GM12872 (cell line): Measurements from ENCODE around the gene UQCC2.

ENCODE experiments used
- CTCF ChIP-seq: IDR thresholded peaks from 3 replicates; pipeline ENCODE4 v1.5.1; 2011; ENCODE audit warnings: low read depth, mild to moderate bottlenecking, low read length, moderate library complexity; ENCODE audit not compliant: insufficient read depth

Gene UQCC2

DNA sequence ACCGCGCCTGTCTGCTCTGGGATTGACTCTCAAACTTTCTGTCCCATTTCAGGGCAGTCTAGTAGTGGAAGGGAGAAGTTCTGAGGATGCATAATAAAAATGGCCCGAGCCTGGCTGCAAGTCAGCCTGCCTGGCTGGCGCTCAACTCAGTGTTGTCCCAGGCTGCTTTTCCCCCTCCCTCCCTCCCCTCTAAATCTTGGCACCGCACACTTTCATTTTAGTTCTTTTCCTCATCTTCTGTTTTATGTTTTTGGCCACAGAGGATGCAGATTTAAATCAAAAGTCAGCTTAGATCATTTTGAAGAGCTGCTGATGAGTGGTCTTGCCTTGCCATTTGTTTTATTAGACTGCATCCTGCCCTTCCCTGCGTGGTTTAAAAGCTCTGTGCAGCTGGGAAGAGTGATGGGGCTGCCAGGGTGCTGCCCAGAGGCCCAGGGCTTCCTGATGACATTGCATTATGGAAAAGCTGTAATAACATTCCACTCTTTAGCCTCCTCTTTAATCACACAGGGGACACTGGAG is 6.5 kb upstream of the UQCC2 start:
- TF ChIP-seq CTCF = no peak

- no peak for TF ChIP-seq CTCF
Observed at GRCh38 chr6:33716890-33717632, 5.6 kb upstream of the UQCC2 start.

DNA sequence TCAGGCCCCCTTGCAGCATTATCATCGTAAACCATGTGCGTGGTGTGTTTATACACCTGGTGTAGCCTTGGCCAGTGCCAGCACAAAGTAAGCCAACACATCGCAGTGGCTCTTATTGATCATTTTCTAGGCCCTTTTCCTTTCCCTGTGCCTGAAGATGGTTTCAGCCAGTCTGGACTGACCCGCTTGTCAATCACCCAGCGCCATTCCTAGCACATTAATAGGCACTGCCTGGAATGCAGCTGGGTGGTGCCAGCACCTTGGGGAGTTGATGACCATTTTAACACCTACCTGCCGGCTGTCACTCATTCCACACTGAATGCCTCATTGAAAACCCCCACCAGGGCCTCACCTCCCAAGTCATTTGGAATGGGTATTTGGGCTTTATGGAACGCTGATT is 4.9 kb upstream of the UQCC2 start:
- no peak for TF ChIP-seq CTCF

DNA sequence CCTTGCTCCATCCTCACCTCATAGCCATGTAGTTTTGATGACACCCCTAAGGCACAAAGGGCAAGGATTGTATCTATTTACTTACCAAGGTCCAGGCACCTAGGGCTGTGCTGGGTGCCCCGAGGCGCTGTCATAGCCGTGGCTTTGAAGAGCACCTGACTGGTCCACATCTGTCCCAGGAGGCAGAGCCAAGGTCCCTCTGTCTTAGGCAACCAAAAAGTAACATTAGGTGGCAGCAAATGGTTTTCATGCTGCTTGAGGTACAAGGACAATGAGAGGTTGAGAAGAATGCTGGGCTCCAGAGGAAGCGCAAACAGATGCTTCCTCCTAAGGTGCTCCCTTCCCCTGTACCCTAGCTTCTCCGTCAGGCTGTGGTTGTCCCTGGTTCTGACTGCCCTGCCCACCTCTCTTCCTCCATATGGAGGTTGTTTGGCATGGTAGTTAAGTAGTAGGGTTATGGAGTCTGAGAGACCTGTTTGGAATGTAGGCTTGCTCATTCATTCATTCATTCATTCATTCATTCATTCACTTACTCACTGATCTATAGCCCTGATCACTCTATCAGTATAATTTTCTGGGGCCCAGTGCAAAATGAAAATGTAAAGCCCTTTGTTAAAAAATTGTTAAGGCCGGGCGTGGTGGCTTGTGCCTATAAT is 3.0 kb upstream of the UQCC2 start:
- no peak for TF ChIP-seq CTCF

GRCh38 chr6:33713786-33714185 is 2.3 kb upstream of the UQCC2 start:
- TF ChIP-seq CTCF = no peak

GRCh38 chr6:33712914-33713313 is 1.4 kb upstream of the UQCC2 start:
- TF ChIP-seq CTCF = no peak

DNA sequence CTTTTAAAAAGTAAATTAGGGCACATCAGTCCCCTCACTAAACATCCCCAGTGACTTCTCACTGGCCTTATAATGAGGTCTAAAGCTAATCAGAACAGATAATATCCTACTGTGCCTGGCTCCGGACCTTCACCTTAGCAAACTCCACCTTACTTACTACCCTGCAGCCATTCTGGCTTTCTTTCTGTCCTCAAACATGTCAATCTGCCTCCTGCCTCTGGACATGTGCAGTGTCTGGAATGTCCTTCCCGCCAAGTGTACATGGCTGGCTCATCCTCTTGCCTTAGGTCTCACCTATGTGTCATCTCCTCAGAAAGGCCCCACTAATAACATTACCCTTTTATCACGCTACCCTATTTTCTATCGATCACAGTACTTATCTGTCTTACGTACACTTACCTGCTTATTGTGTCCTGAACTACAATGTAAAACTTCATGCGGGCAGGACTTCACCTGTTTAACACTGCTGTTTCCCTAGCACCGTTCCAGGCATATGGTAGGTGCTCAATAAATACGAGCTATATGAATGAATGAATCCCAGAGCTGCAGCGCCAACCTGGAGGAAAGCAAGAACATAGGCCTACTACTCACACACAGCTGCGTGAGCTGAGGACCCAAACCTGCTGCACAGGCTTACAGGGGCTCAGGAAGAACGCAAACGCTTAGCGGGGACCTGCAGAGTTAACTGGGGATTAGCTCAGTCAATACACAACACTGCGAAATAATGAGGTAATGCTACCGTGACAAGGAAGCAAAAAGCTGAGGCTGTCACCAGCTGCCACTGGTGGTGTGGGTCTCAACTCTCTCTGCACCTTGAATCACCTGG is 991 bp downstream of the UQCC2 start:
- TF ChIP-seq CTCF = no peak
